ENCODE data around the gene ADGRL1. TPM values are rescaled to one million over a fixed set of nuclear protein-coding genes. Genes with fewer than 3 reads are reported as not detected.

ADGRL1 gene
- total and polyA plus RNA-seq, 9 of the 15 experiments (the other 6 are each of a cell fraction or from before 2014, with no cell fraction given) = 0.14 to 37.0 (median 8.6) TPM

GRCh38 chr19:14136509-14137281 lies 69.3 kb downstream of the ADGRL1 start, which contains the start of gene ASF1B (continued):
- TF ChIP-seq, protein P1, sequence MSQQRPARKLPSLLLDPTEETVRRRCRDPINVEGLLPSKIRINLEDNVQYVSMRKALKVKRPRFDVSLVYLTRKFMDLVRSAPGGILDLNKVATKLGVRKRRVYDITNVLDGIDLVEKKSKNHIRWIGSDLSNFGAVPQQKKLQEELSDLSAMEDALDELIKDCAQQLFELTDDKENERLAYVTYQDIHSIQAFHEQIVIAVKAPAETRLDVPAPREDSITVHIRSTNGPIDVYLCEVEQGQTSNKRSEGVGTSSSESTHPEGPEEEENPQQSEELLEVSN (IDR thresholded peaks at IDR 0.05; ENCODE audit: borderline replicate concordance in 1 of 2, extremely low read depth in 1 of 2, insufficient read depth in 1 of 2, insufficient read length in 1 of 2, low read depth in 1 of 2, low read length in 1 of 2, poor library complexity in 1 of 2, severe bottlenecking in 1 of 2) = peak; percentile 98
- TF ChIP-seq, protein P2, sequence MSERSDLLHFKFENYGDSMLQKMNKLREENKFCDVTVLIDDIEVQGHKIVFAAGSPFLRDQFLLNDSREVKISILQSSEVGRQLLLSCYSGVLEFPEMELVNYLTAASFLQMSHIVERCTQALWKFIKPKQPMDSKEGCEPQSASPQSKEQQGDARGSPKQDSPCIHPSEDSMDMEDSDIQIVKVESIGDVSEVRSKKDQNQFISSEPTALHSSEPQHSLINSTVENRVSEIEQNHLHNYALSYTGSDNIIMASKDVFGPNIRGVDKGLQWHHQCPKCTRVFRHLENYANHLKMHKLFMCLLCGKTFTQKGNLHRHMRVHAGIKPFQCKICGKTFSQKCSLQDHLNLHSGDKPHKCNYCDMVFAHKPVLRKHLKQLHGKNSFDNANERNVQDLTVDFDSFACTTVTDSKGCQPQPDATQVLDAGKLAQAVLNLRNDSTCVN (CRISPR knock-in tag; IDR thresholded peaks at IDR 0.05) = no peak
- TF ChIP-seq CHD4 (IDR thresholded peaks at IDR 0.05; ENCODE audit: insufficient read depth, insufficient replicate concordance, low read depth, low read length, poor library complexity, severe bottlenecking) (no peak), JUN (IDR thresholded peaks at IDR 0.05; ENCODE audit: borderline replicate concordance, low read depth, low read length) (no peak), JUN (CRISPR knock-in tag; IDR thresholded peaks at IDR 0.05; ENCODE audit: borderline replicate concordance) (no peak; the same call in 1 of the 2 replicates), CHCHD3 (CRISPR knock-in tag; IDR thresholded peaks at IDR 0.05) (no peak), ZNF589 (CRISPR knock-in tag; IDR thresholded peaks at IDR 0.05; ENCODE audit: low read depth) (peak; percentile 55; the same call in 1 of the 2 replicates), NR4A1 (CRISPR knock-in tag; IDR thresholded peaks at IDR 0.05) (no peak), NR4A1 (tag; IDR thresholded peaks at IDR 0.05) (0 out of 2 replicates have a peak, but pooled peaks have one; percentile 29), KLF1 (tag; IDR thresholded peaks at IDR 0.05) (peak; percentile 86; the same call in 1 of the 2 replicates), FOS (IDR thresholded peaks at IDR 0.05; ENCODE audit: extremely low read depth, insufficient read length) (peak; percentile 92), CBFB (CRISPR knock-in tag; IDR thresholded peaks at IDR 0.05) (peak; percentile 68; the same call in 1 of the 2 replicates), FOXO4 (CRISPR knock-in tag; IDR thresholded peaks at IDR 0.05) (no peak), GMEB1 (CRISPR knock-in tag; IDR thresholded peaks at IDR 0.05) (peak; percentile 79)
- TF ChIP-seq, protein P3, sequence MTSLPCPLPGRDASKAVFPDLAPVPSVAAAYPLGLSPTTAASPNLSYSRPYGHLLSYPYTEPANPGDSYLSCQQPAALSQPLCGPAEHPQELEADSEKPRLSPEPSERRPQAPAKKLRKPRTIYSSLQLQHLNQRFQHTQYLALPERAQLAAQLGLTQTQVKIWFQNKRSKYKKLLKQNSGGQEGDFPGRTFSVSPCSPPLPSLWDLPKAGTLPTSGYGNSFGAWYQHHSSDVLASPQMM (CRISPR knock-in tag; IDR thresholded peaks at IDR 0.05) = no peak
- TF ChIP-seq, protein P4, sequence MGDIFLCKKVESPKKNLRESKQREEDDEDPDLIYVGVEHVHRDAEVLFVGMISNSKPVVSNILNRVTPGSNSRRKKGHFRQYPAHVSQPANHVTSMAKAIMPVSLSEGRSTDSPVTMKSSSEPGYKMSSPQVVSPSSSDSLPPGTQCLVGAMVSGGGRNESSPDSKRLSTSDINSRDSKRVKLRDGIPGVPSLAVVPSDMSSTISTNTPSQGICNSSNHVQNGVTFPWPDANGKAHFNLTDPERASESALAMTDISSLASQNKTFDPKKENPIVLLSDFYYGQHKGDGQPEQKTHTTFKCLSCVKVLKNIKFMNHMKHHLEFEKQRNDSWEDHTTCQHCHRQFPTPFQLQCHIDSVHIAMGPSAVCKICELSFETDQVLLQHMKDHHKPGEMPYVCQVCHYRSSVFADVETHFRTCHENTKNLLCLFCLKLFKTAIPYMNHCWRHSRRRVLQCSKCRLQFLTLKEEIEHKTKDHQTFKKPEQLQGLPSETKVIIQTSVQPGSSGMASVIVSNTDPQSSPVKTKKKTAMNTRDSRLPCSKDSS (IDR thresholded peaks at IDR 0.05; ENCODE audit: low read depth, partially characterized antibody) = no peak
